ENCODE measurements around the gene PHOX2A.

The PHOX2A gene

DNA sequence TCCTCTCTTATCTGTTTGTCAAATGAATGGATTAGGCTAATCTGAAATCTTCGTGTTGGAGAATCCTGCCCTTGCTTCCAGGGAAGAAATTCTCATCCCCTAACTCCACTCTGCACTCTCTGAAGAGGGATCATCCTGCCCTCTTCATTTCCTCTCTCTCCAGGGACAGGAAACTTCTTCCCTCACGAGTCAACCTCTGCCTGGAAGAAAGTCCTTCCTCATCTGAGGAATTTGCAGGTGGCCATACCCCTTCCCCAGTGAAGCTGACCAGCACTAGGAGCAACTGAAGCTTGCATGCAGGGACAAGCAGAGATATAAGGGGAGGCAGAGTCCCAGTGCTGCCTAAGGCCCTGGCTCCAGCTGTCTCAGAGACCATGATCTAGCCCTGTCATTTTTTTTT, 3.6 kb upstream of the PHOX2A start:
- no peak for DNase-seq

DNA sequence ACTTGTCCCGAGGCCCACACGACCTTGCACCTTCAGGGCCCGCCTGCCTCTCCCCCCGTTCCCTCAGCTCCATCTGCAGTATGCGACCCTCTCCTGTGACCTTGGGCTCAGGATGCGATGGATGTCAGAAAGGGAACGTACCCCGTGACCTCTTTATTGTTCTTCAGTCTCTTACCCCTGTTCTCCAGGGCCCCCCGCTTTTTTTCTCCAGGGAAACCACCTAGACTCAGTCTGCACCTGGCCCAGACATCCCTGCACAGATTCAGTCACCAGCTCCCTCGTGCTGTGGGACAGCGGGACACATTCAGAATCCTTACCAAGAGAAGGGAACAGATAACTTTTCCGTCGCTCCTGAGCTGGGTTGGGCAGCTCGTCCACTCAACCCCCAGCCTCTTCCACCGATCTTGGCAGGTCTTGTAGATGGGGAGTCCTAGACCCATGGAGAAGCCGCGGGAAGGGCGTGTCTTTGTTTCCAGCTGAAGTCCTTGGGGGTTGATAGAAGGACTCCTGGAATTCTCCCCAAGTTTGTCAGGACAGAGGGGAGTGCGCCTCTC, 1.4 kb upstream of the PHOX2A start:
- DNase-seq = no peak

DNA sequence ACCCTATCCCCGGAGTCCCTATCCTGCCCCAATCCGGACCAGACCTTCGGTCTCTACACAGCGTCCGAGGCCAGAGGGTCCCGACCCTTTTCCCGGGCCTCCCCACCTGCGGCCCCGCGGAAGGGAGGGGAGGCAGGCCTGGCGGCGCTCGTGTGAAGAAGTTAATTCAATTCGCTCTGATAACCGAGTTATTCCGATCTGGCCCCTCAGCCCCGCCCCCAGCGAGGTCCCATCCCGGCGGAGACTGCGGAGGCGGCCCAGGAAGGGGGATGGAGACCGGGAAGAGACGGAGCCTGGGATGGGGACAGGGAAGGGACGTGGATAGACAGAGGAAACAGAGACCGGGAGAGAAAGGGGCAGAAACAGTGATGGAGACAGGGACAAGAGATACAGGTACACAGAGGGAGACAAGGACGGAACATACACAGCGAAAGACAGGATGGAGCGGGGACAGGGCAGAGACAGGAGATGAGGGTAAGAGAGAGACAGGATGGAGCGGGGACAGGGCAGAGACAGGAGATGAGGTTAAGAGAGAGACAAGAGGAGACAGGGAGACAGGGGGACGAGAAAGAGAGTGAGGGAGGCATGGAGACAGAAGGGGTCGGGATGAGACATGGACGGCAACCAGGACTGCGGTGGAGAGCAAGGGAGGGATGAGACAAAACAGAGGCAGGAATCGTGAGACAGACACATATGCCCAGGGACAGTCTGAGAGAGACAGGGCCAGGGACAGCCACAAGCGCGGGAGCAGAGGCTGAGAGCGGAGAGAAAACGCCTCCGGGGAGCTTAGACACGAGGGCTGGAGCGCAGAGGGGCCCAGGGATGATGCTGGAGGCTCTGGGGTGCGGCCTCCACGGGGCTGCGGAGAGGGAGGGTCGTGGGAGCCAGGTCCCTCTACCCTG, 636 bp upstream of the PHOX2A start:
- no peak for DNase-seq

DNA sequence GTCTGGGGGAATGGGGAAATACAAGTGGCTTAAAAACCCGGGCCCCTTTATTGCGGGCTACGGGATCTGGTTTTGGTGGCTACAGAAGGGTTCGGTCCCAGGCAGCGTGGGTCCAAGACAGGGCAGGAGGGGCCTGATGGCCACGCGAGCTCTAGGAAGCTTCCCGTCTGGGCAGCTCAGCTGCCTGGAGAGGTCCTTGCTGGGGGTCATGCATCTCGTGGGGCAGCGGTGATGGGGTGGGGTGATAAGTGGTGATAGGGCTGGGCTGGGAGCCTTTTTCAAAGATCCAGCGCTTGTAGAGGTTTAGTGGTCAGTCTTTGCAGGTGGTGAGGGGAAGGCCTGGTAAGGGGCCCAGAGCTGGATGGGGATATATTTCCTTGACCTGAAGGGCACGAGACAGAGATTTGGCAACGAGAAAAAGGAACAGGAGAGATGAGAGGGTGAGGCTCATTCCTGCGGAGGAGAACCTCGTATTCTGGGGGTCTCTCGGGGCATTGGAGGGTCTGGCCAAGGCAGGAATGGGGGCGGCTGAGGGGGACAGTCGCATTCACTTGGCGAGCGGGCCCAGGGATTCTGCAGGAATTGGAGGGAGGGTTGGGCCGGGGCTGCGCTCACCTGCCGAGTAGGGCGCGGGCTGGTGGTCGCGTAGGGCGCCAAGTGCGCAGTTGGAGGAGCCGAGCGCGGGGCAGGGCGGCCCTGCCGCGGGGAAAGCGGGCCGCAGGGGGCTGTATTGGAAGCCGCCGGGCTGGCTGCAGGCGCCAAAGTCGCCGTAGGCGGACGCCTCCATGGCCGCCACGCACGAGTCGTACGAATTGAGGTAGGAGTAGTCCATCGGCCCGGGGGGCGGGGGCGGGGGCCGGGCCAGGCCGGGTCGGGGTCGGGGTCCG, 560 bp downstream of the PHOX2A start:
- no peak for DNase-seq

DNA sequence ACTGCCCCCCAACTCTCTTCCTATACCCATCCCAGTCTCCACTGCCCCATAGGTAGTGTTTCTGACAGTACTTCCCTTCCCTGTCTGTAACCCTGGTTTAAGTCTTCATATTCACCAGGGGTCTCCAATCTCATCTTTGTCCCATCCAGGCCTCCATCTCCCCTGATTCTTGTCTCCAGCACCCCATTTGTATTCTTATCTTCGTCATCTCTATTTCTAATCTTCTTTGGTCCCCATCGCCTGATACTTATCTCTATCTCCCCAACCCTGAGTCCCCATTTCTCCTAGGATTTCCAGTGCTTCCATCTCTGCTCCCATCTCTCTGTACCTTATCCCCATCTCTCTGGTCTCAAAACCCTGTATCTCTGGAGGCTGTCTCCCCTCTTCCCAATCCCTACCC, 1.8 kb downstream of the PHOX2A start:
- no peak for DNase-seq

DNA sequence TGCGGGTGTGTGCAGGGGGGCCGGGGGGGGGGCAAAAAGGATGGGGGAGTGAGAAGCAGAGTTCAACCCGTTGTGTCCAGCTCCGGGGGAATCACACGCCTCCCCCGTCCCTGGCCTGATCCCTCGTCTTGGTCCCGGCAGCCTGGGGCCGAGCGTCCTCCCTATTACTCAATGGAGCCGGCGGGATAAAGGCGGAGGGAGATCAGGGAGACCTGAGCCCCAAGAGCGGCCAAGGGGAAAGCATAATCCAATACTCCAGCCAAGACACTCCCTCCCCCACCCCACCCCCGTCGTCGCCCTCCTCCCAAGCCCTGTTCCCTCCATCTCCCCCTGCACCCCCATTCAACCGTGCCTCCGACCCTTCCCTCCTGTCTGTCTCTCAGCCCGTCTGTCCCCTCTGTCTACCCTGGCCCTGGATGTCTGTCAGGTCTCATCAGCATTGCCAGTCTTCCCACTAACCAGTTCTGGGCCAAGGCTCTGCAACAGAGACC, 2.6 kb downstream of the PHOX2A start:
- DNase-seq = no peak

DNA sequence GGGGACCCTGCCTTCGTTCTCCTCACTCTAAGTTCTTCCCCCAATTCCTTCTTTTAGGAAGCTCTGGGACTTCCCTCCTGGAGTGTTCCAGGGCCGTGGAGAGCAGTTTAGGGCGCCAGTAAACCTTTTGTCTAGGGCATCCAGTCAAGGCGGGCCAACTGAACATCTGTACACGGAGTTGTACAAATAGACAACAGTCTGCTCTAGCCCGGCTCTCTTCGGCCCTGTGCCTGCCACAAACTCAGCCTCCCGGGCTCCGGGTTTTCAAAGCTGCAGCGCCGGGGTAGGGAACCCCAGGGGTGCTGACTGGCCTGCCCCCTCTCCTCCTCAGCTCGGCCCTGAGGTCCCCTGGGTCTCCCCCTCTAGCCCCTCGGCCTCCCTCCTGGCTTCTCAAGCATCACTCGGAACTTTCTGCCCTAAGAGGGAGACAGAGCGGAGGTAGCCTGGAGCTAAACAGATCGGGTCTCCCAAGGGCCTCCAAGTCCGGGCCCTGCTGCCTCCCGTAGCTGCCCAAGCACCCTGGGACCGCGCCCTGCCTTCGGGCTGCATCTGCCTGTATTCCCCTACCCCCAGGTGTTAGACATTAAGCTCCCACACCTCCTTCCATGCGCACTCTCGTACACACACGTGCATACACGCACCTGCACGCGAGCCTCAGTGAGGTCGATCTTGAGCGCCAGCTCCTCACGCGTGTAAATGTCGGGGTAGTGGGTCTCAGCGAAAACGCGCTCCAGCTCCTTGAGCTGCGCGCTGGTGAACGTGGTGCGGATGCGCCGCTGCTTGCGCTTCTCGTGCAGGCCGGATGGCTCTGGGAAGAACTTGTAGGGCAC, 3.3 kb downstream of the PHOX2A start:
- DNase-seq = no peak

DNA sequence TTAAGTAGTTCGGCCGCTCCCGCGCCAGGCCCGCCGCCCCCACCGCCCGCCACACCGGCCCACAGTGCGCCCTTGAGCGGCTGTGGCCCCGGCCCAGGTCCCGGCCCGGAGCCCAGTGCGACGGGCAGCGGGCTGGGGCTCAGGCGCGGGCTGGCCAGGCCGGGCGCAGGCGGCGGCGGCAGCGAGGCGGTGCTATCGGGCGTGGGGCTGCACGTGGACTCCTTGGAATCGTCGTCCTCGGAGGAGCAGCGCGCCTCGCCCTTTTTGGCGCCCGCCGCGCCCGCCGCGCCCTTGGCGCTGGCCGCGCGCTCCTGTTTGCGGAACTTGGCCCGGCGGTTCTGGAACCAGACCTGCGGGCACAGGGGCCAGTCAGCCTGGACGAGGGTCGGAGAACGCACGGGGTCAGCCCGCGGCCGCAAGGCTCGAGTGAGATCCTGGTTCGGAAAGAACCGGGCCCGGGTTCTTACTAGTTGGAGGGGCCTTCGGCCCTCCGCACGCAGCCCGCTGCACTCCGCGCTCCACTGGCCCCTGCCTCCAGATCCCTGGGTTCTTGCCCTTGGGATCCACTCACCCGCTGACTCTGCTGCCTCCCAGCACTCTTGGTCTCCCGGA, 4.0 kb downstream of the PHOX2A start:
- DNase-seq = no peak

DNA sequence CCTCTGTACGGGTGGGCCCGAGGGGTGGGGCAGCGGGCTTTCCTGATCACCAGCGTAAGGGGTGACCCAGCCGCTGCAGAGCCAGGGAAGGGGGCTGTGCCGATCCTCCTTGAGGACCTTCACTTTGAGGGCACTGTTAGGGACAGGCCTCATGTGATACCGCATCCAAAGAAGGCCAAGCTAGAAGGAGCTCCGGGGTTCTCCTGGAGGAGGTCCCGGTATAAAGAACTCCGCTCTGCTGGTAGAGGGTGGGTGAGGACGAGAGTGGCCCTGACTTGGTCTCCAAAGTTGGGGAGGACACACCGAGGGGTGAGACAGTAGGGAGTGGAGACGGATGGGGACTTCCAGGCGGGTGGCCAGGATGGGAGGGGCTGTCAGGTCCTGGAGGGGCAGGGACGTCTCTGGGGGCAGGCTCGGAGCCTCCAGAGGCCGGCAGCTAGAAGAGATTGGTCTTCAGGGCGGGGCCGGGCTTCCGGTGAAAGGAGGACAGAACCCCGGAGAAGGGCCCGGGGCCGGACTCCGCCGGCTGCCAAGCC, 4.6 kb downstream of the PHOX2A start:
- DNase-seq = no peak

DNA sequence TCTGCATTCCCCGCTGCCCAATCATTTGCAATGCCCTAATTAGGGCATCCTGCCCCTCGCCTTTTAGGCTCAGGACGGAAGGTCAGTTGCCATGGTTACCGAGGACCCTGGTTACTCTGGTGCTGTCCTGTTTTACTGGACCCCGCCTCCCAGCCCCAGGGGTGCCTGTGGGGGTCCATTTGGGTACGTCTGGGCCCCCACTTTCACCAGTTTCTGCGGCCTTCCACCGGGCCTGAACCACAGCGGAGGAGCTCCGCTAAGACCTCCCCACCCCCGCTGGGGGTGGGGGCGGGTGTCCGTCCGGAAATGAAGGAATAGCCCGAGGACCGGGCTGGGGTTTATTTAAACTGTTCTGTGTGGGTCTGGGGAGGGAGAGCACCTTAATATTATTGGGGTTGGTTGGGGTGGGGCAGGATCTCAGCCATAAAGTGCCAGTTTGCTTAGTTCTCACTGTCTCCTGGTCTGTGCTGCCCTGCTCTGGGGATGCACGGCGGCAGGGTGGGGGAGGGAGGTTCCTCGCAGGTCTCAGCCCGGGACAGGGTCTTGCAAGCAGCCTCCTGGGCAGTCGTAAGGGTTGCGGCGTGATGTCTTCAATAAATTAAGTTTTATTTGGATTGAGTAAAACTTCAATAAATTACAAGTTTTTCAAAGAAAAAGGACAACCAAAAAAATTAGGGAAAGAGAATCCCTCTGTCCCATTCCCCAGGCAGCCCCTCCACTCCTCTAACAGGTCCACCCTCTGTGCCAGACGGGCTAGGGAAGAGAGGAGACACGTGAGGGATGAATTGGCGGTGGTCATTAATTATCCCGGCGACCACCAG, 5.3 kb downstream of the PHOX2A start:
- DNase-seq = no peak

DNA sequence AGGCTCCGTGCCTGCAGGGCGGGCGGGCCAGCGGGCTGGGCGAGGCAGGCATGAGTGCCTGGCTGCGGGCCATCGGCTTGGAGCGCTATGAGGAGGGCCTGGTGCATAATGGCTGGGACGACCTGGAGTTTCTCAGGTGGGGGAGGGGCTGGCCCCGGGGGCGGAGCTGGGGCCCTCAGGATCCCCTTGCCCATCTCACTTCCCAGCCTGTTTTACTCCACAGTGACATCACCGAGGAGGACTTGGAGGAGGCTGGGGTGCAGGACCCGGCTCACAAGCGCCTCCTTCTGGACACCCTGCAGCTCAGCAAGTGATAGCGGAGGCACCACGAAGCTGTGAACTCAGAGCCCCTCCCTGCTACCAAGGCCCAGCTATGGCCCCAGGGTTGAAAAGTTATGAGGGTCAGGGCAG, 5.9 kb downstream of the PHOX2A start:
- no peak for DNase-seq

DNA sequence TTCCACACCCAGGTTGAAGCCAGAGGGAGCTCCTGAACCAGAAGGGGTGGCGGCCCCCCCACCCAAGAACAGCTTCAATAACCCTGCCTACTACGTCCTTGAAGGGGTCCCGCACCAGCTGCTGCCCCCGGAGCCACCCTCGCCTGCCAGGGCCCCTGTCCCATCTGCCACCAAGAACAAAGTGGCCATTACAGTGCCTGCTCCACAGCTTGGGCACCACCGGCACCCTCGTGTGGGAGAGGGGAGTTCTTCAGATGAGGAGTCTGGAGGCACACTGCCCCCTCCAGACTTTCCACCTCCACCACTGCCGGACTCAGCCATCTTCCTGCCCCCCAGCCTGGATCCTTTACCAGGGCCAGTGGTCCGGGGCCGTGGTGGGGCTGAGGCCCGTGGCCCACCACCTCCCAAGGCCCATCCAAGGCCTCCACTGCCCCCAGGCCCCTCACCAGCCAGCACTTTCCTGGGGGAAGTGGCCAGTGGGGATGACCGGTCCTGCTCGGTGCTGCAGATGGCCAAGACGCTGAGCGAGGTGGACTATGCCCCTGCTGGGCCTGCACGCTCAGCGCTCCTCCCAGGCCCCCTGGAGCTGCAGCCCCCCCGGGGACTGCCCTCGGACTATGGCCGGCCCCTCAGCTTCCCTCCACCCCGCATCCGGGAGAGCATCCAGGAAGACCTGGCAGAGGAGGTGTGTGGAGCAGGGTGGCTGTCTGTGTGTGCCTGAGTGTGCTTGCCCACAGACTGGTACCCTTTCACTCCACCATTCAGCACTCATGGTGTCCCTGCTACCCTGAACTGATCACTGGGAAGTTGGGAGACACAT, 6.7 kb downstream of the PHOX2A start:
- no peak for DNase-seq

DNA sequence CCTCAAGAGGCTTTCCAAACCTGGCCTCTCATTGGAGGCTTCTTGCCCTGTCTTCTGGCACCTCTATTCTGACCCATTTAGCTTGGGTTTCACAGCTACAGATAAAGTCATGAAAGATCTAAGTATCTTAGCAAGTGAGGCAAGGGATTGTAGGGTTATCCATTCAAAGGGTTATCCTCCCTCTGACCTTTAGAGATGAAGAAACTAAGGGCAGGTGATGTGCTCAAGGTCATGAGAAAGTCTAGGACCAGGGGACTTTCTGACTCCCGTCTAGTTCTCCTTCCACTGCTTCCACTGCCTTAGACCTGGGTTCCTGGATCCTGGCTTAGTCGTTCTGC, 7.2 kb downstream of the PHOX2A start:
- DNase-seq = no peak

DNA sequence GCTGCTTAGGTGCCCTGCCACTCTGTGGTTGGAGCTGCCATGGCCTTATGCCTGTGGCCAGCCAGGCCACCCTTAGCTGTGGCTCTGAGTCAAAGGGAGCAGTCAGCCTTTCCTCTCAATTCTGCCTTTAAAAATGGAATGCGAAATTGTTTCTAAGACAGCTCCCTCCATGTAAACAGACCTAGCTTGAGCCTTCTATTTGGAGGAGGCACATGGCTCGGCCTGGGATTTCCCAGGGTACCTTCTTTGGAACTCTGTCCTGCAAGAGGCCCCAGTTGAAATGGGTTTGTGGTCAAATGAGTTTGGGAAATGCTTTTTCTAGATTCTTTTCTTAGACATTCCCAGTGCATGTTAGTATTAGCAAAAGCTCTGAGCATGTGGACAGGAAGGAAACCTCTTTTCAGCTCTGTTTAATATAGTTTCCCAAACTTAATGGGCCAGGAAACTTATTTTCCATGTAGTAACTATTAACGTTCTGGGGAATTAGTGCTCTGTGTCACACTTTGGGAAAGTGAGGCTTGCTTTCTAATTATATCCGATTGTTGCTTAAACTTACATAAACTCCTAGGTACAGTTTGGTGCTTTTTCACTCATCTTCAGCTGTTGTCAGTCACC, 7.8 kb downstream of the PHOX2A start:
- DNase-seq = no peak

DNA sequence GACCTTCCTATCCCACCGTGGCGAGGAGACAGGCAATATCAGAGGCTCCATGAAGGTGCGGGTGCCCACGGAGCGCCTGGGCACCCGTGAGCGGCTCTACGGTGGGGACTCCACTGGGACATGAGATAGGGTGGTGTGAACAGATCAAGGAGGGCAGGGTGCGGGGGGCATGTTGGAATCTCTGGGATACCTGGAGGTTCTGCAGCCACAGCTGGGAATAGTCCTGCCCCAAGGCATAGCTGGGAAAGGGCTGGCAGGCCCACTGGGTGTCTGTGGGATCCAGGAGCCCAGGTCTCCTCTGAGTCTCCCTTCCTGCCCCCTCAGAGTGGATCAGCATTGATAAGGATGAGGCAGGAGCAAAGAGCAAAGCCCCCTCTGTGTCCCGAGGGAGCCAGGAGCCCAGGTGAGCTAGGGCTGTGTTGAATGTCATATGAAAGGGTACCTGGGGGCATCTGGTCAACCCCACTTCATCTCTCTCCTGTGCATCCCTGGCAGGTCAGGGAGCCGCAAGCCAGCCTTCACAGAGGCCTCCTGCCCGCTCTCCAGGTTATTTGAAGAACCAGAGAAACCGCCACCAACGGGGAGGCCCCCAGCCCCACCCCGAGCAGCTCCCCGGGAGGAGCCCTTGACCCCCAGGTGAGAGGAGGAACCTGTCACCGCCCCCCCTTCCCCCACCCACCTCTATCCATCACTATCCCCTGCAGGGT, 8.5 kb downstream of the PHOX2A start:
- DNase-seq = no peak

DNA sequence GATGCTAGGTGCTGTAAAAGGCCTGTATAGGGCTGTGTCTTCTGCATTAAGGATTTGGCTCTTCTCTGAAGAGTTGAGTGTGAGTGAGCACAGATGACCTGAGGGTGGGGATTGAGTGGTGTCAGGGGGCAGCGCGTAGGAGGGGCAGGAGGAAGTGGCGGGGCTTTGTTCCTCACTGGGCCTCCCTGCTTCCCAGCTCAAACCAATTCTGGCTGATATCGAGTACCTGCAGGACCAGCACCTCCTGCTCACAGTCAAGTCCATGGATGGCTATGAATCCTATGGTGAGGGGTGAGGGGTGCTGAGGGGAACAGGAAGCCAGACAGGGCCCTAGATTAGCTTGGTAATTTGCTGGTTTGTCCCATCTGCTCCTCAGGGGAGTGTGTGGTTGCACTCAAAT, 9.1 kb downstream of the PHOX2A start:
- DNase-seq = no peak

DNA sequence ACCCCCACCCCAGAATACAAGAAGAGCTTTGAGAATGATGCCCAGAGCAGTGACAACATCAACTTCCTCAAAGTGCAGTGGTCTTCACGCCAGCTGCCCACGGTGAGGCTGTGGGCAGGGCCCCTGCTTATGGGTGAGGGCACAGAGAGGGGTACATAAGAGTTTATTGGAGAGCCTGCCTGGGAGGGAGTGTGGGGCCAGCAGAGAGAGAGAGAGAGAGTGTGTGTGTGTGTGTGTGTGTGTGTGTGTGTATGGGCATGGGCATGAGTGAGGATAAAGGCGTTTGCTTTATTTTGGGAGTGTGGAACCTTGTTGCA, 9.5 kb downstream of the PHOX2A start:
- DNase-seq = no peak

DNA sequence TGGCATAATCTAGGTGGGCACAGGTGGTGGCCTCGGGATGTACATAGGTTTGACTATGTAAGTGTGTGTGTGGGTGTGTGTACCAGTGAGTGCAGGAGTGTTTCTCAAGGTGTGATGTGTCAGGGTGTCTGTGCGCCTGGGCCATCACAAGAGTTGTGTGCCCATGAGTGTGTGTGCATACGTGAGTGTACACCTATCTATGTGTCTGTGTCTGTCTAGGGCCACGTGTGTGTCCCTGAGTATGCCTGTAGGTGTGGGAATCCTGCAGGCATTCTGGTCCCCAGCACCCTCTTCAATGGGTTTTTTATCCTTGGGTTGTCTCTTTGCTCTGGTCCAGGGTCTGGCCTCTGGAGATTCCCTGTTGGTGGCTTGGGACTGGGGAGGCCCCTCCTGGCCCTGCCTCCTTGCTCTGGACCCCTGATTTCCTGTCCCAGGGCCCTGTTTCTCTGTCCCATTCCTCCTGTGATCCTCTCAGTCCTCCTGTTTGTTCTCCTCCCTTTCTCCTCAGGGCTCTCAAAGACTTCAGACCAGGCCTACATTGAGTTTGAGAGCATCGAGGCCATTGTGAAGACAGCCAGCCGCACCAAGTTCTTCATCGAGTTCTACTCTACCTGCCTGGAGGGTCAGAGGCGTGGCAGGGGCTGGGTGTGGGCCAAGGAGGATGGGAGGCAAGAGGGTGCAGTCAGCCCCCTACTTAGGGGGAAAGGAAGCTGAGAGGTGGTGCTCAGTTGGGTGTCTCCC, 10.0 kb downstream of the PHOX2A start:
- DNase-seq = no peak

All from GDM1 (cell line).